ENCODE data around the gene MRS2. TPM values are rescaled to one million over a fixed set of nuclear protein-coding genes. Genes with fewer than 3 reads are reported as not detected.

Gene MRS2
- total RNA-seq, 2 donors from 2014 or later: 27.1 to 27.5 TPM

DNA sequence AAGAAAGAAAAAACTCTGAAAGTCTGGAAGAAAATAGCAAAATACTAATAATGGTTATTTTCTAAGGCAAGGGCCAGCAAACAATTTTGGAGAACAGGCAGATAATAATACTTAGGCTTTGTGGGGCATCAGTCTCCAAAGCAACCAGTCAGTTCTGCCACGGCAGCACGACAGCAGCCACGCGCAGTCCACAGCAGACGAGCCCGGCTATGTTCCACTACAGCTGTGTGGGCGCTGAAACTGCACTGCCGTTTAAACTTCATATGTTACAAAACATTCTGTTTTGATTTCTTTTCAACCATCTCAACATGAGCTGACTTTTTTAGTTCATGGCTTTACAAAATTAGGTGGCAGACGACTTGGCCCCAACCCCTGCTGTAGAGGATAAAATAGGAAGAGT, 29.9 kb downstream of the MRS2 start:
- Histone ChIP-seq H3K36me3 (no peaks in the 10 kb centered on the region), H3K9me3 (no peaks in the 10 kb centered on the region), H3K27me3 (replicated peaks; ENCODE audit: insufficient read depth) (no peaks in the 10 kb centered on the region), H3K4me3 (no peak overlapping the region), H3K27ac (no peak overlapping the region), H3K4me1 (replicated peaks) (no peaks in the 10 kb centered on the region)
- DNase-seq (ENCODE audit: low spot score): no peak
- WGBS: 93% methylated on average over 9 of the region's 9 CpGs
- intact Hi-C loops (cut with DNase I): loop anchor here (2.0 kb wide), 1 partner anchor 88 kb away; no protein-coding TSS in a partner anchor
- TF ChIP-seq POLR2A (IDR thresholded peaks at IDR 0.05) (no peak), POLR2AphosphoS5 (IDR thresholded peaks at IDR 0.05) (no peak)
- TF ChIP-seq, protein P1, sequence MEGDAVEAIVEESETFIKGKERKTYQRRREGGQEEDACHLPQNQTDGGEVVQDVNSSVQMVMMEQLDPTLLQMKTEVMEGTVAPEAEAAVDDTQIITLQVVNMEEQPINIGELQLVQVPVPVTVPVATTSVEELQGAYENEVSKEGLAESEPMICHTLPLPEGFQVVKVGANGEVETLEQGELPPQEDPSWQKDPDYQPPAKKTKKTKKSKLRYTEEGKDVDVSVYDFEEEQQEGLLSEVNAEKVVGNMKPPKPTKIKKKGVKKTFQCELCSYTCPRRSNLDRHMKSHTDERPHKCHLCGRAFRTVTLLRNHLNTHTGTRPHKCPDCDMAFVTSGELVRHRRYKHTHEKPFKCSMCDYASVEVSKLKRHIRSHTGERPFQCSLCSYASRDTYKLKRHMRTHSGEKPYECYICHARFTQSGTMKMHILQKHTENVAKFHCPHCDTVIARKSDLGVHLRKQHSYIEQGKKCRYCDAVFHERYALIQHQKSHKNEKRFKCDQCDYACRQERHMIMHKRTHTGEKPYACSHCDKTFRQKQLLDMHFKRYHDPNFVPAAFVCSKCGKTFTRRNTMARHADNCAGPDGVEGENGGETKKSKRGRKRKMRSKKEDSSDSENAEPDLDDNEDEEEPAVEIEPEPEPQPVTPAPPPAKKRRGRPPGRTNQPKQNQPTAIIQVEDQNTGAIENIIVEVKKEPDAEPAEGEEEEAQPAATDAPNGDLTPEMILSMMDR (IDR thresholded peaks at IDR 0.05): no peak

DNA sequence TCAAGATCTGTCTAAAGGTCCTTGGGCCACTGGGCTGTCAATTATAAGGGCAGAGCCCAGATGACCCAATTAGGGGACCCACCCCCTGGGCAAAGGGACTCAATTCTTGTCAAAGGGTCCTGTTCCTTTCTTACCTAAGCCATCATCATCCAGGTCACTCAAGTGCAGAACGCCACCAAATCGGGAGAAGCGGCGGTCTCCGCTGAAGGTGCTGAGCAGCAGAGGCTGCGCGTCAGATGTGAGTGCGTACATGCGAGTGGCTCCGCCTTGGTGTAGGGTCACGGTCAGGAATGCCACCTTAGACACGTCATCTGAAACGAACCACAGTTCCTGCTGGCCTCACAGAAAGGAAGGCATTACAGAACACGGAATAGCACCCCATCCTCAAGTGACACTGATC, 34.2 kb downstream of the MRS2 start:
- Histone ChIP-seq H3K9me3 (no peaks in the 10 kb centered on the region), H3K36me3 (no peaks in the 10 kb centered on the region), H3K4me3 (no peak overlapping the region), H3K4me1 (replicated peaks) (no peaks in the 10 kb centered on the region), H3K27me3 (replicated peaks; ENCODE audit: insufficient read depth) (no peaks in the 10 kb centered on the region), H3K27ac (no peak overlapping the region)
- intact Hi-C loops (cut with DNase I): no loop called here
- no peak for DNase-seq (ENCODE audit: low spot score)
- WGBS: 95% methylated on average over 14 of the region's 14 CpGs
- TF ChIP-seq POLR2A (IDR thresholded peaks at IDR 0.05): no peak

DNA sequence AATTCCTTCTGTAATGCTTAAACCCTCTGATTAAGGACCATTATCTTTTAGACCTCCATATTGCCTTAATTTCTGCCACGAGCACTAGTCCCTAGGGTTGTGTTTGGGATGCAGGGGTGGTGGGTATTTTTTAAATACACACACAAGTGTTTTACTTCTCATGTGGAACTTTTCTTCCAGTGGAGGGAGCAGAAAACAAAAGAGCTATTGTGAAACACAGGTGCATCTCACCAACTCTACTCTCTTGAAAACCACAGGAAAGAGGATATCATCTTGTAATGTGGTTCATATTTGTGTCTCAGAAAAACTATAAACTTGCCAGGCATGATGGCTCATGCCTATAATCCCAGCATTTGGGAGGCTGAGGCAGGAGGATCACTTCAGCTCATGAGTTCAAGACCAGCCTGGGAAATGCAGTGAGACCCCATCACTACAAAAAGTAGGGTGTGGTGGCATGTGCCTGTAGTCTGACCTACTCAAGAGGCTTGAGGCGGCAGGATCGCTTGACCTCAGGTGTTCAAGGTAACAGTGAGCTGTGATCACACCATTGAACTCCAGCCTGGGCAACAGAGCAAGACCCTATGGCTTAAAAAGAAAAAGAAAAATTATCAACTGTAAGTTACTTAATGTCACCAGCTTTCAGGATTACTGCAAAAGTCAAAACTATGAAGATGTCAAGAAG, 37.3 kb downstream of the MRS2 start:
- H3K27ac ChIP-seq: no peak overlapping the region
- 97% methylated on average over 3 of the region's 3 CpGs for WGBS
- no peak overlapping the region for H3K4me3 ChIP-seq
- TF ChIP-seq POLR2A (IDR thresholded peaks at IDR 0.05) (no peak), POLR2AphosphoS5 (IDR thresholded peaks at IDR 0.05) (no peak)
- TF ChIP-seq, protein P1 (IDR thresholded peaks at IDR 0.05): no peak
- intact Hi-C loops (cut with DNase I): no loop called here
- H3K36me3 ChIP-seq: no peaks in the 10 kb centered on the region
- H3K9me3 ChIP-seq: no peaks in the 10 kb centered on the region
- H3K27me3 ChIP-seq (replicated peaks; ENCODE audit: insufficient read depth): no peaks in the 10 kb centered on the region
- H3K4me1 ChIP-seq (replicated peaks): no peaks in the 10 kb centered on the region
- no peak for DNase-seq (ENCODE audit: low spot score)

GRCh38 chr6:24440897-24441598, 38.3 kb downstream of the MRS2 start:
- H3K27ac ChIP-seq: no peak overlapping the region
- H3K4me1 ChIP-seq (replicated peaks): no peaks in the 10 kb centered on the region
- H3K9me3 ChIP-seq: no peaks in the 10 kb centered on the region
- H3K36me3 ChIP-seq: no peaks in the 10 kb centered on the region
- no peak for DNase-seq (ENCODE audit: low spot score)
- TF ChIP-seq, protein P1 (IDR thresholded peaks at IDR 0.05): no peak
- TF ChIP-seq POLR2A (IDR thresholded peaks at IDR 0.05) (no peak), POLR2AphosphoS5 (IDR thresholded peaks at IDR 0.05) (no peak)
- H3K27me3 ChIP-seq (replicated peaks; ENCODE audit: insufficient read depth): no peaks in the 10 kb centered on the region
- intact Hi-C loops (cut with DNase I): no loop called here
- WGBS: 84% methylated on average over 16 of the region's 16 CpGs
- no peak overlapping the region for H3K4me3 ChIP-seq

DNA sequence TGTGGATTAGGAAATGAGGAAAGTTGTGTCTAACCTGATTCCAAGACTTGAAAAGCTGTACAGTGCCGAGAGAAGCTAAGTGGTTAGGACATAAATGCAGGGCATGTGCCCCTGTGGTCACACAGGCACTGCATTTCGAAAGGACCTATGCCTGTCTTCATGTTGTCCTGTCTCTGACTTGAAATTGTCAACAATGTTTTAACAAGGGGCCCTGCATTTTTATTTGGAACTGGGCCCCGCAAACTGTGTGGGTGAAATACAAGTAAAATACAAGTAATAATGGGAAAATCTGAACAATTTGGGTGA, 38.8 kb downstream of the MRS2 start:
- DNase-seq (ENCODE audit: low spot score): no peak
- H3K27me3 ChIP-seq (replicated peaks; ENCODE audit: insufficient read depth): no peaks in the 10 kb centered on the region
- no peaks in the 10 kb centered on the region for H3K9me3 ChIP-seq
- H3K36me3 ChIP-seq: no peaks in the 10 kb centered on the region
- TF ChIP-seq POLR2A (IDR thresholded peaks at IDR 0.05) (no peak), POLR2AphosphoS5 (IDR thresholded peaks at IDR 0.05) (no peak)
- TF ChIP-seq, protein P1 (IDR thresholded peaks at IDR 0.05): no peak
- intact Hi-C loops (cut with DNase I): no loop called here
- H3K27ac ChIP-seq: no peak overlapping the region
- 94% methylated on average over 3 of the region's 3 CpGs for WGBS
- H3K4me1 ChIP-seq (replicated peaks): no peaks in the 10 kb centered on the region
- no peak overlapping the region for H3K4me3 ChIP-seq
